PC-9 (cell line): Measurements from ENCODE around the gene GORASP2.

ENCODE experiments used
- EZH2 ChIP-seq: fragments of 200-600 bp; sonication (generic); IDR thresholded peaks from 2 replicates; pipeline ENCODE4 v1.8.0; 2017; ENCODE audit warnings: antibody characterized with exemption, low read depth
- TF ChIP-seq, protein P1 (sequence below): fragments of 200-600 bp; sonication (generic); conservative IDR thresholded peaks from 2 replicates; pipeline ENCODE4 v1.6.1; 2017; ENCODE audit warnings: mixed run types, antibody characterized with exemption, mild to moderate bottlenecking, moderate library complexity

DNA sequence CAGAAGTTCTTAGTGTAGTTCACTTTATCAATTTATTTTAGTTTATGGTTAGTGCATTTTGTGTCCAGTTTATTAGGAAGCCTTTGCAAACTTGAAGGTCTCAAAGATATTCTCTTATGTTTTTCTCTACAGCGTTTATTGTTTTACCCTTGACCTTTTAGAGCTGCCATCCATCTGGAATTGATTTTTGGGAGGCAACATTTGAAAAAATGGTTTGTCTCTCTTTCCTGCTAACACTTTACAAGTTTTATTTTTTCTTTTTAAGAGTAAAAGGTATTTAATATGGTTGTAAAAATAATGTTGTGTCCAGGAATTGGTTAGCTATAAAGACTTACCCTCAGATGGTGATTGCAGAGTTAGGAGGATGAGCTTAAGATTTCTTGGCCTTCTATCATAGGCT, 14.0 kb downstream of the GORASP2 start:
- TF ChIP-seq, protein P1, sequence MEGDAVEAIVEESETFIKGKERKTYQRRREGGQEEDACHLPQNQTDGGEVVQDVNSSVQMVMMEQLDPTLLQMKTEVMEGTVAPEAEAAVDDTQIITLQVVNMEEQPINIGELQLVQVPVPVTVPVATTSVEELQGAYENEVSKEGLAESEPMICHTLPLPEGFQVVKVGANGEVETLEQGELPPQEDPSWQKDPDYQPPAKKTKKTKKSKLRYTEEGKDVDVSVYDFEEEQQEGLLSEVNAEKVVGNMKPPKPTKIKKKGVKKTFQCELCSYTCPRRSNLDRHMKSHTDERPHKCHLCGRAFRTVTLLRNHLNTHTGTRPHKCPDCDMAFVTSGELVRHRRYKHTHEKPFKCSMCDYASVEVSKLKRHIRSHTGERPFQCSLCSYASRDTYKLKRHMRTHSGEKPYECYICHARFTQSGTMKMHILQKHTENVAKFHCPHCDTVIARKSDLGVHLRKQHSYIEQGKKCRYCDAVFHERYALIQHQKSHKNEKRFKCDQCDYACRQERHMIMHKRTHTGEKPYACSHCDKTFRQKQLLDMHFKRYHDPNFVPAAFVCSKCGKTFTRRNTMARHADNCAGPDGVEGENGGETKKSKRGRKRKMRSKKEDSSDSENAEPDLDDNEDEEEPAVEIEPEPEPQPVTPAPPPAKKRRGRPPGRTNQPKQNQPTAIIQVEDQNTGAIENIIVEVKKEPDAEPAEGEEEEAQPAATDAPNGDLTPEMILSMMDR = no peak
- no peak for TF ChIP-seq EZH2
